GM12864 (cell line): Measurements from ENCODE around the gene RBMS3.

Source experiments
- DNase-seq: peaks from one replicate; pipeline ENCODE4 v3.0.0-alpha.2; 2011; ENCODE audit warnings: low read depth
- H3K4me3 ChIP-seq: 2 replicates; pipeline ENCODE4 v1.5.1; 2011; ENCODE audit warnings: mild to moderate bottlenecking, low read depth, low read length, control low read depth
- CTCF ChIP-seq: IDR thresholded peaks from 2 replicates; pipeline ENCODE4 v1.5.1; 2011; ENCODE audit warnings: low read depth, mild to moderate bottlenecking, moderate library complexity, low read length, control low read depth, inconsistent platforms; ENCODE audit errors: missing control alignments

The RBMS3 gene

GRCh38 chr3:29486917-29487316 is 206.0 kb downstream of the RBMS3 start:
- DNase-seq: no peak
- TF ChIP-seq CTCF: no peak
- no peak overlapping the region for H3K4me3 ChIP-seq

- no peak for DNase-seq
- no peak overlapping the region for H3K4me3 ChIP-seq
- no peak for TF ChIP-seq CTCF
These were observed 208.1 kb downstream of the RBMS3 start for GRCh38 chr3:29488922-29489321.

DNA sequence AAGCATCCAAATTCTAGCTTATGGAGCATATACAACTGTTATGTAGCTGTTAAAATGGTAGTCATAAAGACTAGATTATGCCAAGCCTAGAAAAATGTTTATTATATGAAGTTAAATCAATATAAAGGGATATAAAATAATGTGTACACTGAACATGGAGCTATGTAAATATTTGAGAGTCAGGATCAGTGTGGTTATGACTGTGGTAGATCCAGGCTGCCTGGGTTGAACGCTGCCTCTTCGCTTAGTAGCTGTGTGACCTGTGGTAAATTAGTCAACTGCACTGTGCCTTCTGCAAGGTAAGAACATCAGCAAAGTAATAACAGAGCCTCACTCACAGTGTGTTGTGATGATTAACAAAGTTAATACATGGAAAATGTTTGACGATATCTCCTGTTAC is 212.2 kb downstream of the RBMS3 start:
- TF ChIP-seq CTCF: no peak
- no peak for DNase-seq
- H3K4me3 ChIP-seq: no peak overlapping the region

DNA sequence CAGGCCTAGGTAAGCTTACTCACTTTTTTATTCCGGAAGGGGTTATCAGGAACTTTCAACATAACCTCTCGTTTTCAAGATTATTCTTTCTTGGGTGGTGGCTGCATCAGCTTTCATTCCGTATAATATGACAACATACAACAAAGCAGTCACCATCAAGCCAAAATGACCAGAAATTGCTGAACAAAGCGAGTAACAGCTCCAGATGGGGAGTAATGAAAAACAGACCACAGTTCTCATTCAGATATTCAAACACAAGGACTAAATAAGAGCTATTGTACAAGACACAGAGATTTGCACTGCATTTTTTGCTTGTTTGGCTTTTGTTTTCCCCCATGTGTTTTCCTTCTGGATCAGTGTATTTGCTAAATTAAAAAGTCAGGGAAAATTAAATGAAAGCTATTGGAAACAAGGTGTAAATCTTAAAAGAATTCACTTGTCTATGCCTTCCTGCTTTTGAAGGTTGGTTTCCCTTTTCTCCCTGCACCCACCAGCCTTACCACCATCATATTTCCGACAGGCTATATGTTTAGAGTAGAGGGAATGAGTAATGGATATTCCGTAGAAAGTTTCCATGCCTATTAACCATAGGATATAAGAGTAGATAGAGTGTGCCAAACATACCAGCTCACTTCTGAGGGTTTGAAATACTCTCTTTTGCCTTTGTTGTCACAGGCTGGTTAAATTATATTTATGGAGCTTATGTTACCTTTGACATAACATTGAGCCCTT is 213.6 kb downstream of the RBMS3 start:
- DNase-seq: no peak
- TF ChIP-seq CTCF: no peak
- no peak overlapping the region for H3K4me3 ChIP-seq

DNA sequence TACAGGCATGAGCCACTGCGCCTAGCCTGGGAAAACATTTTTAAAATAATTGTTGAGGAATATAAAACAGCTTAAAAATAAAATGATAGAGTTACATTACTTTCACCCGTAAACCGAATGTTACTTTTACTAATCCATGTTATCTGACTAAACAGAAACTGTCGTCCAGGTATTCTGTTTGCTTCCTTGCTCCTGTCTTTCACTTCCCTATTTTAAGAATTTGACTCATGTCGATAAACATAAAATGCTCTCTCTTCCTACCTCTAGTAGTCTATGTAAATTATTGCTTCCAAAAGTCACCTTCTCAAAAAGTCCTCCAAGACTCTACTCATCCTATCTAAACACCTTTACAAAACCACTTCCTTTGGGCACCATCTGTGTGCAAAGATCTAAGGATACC is 216.4 kb downstream of the RBMS3 start:
- DNase-seq: no peak
- TF ChIP-seq CTCF: no peak
- H3K4me3 ChIP-seq: no peak overlapping the region

GRCh38 chr3:29502771-29503170 is 221.9 kb downstream of the RBMS3 start:
- DNase-seq: no peak

More at GRCh38 chr3:29502771-29503170, 221.9 kb downstream of the RBMS3 start:
- H3K4me3 ChIP-seq: no peak overlapping the region
- TF ChIP-seq CTCF: no peak
